Activated CD4-positive, alpha-beta T cell treated with anti-CD3 and anti-CD28 coated beads, Interleukin-2, amount 10 ng/mL, durations not matched to agents 24 days and 14 days (primary cell): ENCODE data around the gene RAB15. TPM values are rescaled to one million over a fixed set of nuclear protein-coding genes. Genes with fewer than 3 reads are reported as not detected.
A peak's percentile ranks its signal among the peaks of the same experiment; 100 is the strongest.

Source experiments
- DNase-seq: peaks from one replicate; pipeline ENCODE4 v3.0.0; 2022
- H3K27ac Mint-ChIP-seq: one replicate; pipeline ENCODE4 v1.8.0; 2022; ENCODE audit warnings: mild to moderate bottlenecking, mixed read lengths
- H3K27me3 Mint-ChIP-seq: one replicate; pipeline ENCODE4 v1.8.0; 2022; ENCODE audit warnings: mixed read lengths
- H3K36me3 Mint-ChIP-seq: one replicate; pipeline ENCODE4 v1.8.0; 2022; ENCODE audit warnings: low read depth, mild to moderate bottlenecking, mixed read lengths
- H3K4me1 Mint-ChIP-seq: one replicate; pipeline ENCODE4 v1.8.0; 2021; ENCODE audit warnings: mixed read lengths
- H3K4me3 Mint-ChIP-seq: one replicate; pipeline ENCODE4 v1.8.0; 2022; ENCODE audit warnings: mild to moderate bottlenecking, moderate library complexity, mixed read lengths
- H3K9me3 Mint-ChIP-seq: one replicate; pipeline ENCODE4 v1.8.0; 2021; ENCODE audit warnings: mixed read lengths
- intact Hi-C: fragments of 100-400 bp; cut with micrococcal nuclease; formaldehyde crosslinking; loops from one replicate; pipeline ENCODE4 v1.15.1; 2023
- total RNA-seq: library from RNA; stranded (reverse); gene quantifications from 2 replicates; pipeline ENCODE4 v1.2.3, GENCODE V29; 2022

Gene RAB15
- total RNA-seq, 1 donor from 2014 or later: 6.9 TPM

DNA sequence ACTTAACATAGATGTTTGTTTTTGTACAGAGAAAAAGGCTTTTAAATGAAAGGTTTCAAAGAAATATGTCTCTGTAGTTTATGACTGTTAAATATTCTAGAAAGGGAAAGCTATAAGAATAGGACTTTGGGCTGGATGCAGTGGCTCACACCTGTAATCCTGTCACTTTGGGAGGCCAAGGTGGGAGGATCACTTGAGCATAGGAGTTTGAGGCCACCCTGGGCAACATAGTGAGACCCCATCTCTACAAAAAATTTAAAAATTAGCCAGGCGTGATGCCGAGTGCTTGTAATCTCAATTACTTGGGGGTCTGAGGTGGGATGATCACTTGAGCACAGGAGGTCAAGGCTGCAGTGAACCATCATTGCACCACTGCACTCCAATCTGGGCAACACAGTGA, 41.0 kb downstream of the RAB15 start:
- no peaks in the 10 kb centered on the region for H3K9me3 Mint-ChIP-seq
- H3K27ac Mint-ChIP-seq: no peak overlapping the region
- DNase-seq: no peak
- no peaks in the 10 kb centered on the region for H3K27me3 Mint-ChIP-seq
- intact Hi-C loops: loop anchor here (5.0 kb wide), 1 partner anchor 41 kb away; the partner anchor contains the start of gene RAB15
- peaks cover 32% of the 10 kb centered on the region for H3K4me1 Mint-ChIP-seq
- no peak overlapping the region for H3K4me3 Mint-ChIP-seq
- peaks cover 50% of the 10 kb centered on the region for H3K36me3 Mint-ChIP-seq

GRCh38 chr14:64930085-64930843, 41.9 kb downstream of the RAB15 start:
- no peaks in the 10 kb centered on the region for H3K27me3 Mint-ChIP-seq
- intact Hi-C loops: loop anchor here (5.0 kb wide), 1 partner anchor 42 kb away; the partner anchor contains the start of gene RAB15
- H3K4me1 Mint-ChIP-seq: peaks cover 28% of the 10 kb centered on the region
- peaks cover 48% of the 10 kb centered on the region for H3K36me3 Mint-ChIP-seq
- H3K9me3 Mint-ChIP-seq: no peaks in the 10 kb centered on the region
- peak overlapping the region; percentile 44 for H3K4me3 Mint-ChIP-seq
- H3K27ac Mint-ChIP-seq: peak overlapping the region; percentile 67
- no peak for DNase-seq

- Mint-ChIP-seq H3K27me3 (no peaks in the 10 kb centered on the region), H3K4me3 (no peak overlapping the region), H3K27ac (no peak overlapping the region), H3K4me1 (peaks cover 24% of the 10 kb centered on the region), H3K36me3 (peaks cover 46% of the 10 kb centered on the region), H3K9me3 (no peaks in the 10 kb centered on the region)
- intact Hi-C loops: no loop called here
- DNase-seq: no peak
Measured at GRCh38 chr14:64929014-64929359, 43.1 kb downstream of the RAB15 start.

- H3K9me3 Mint-ChIP-seq: no peaks in the 10 kb centered on the region
- peak; percentile 75 for DNase-seq
- peaks cover 47% of the 10 kb centered on the region for H3K36me3 Mint-ChIP-seq
- no peak overlapping the region for H3K4me3 Mint-ChIP-seq
- intact Hi-C loops: loop anchor here (1.0 kb wide), 2 partner anchors 14 to 48 kb away; partner anchors contain the start of gene CHURC1
- no peak overlapping the region for H3K27ac Mint-ChIP-seq
- no peaks in the 10 kb centered on the region for H3K27me3 Mint-ChIP-seq
- peaks cover 28% of the 10 kb centered on the region for H3K4me1 Mint-ChIP-seq
Measured at GRCh38 chr14:64928239-64929013, 43.7 kb downstream of the RAB15 start.

- peaks cover 28% of the 10 kb centered on the region for H3K4me1 Mint-ChIP-seq
Measured at GRCh38 chr14:64927031-64927430, 45.1 kb downstream of the RAB15 start.

GRCh38 chr14:64926398-64926995, 45.6 kb downstream of the RAB15 start:
- H3K27me3 Mint-ChIP-seq: no peaks in the 10 kb centered on the region
- H3K4me1 Mint-ChIP-seq: peaks cover 32% of the 10 kb centered on the region
- intact Hi-C loops: no loop called here
- no peak for DNase-seq
- H3K9me3 Mint-ChIP-seq: no peaks in the 10 kb centered on the region
- peak overlapping the region; percentile 75 for H3K27ac Mint-ChIP-seq
- H3K36me3 Mint-ChIP-seq: peaks cover 37% of the 10 kb centered on the region
- peak overlapping the region; percentile 30 for H3K4me3 Mint-ChIP-seq

More at GRCh38 chr14:64927031-64927430, 45.1 kb downstream of the RAB15 start:
- Mint-ChIP-seq H3K36me3 (peaks cover 36% of the 10 kb centered on the region), H3K27ac (peak overlapping the region; percentile 43), H3K27me3 (no peaks in the 10 kb centered on the region), H3K4me3 (no peak overlapping the region), H3K9me3 (no peaks in the 10 kb centered on the region)
- intact Hi-C loops: no loop called here
- DNase-seq: no peak

GRCh38 chr14:64923015-64923414, 49.1 kb downstream of the RAB15 start:
- no peaks in the 10 kb centered on the region for H3K27me3 Mint-ChIP-seq
- DNase-seq: no peak
- H3K4me1 Mint-ChIP-seq: peaks cover 37% of the 10 kb centered on the region
- no peak overlapping the region for H3K4me3 Mint-ChIP-seq
- intact Hi-C loops: no loop called here
- no peaks in the 10 kb centered on the region for H3K9me3 Mint-ChIP-seq
- no peak overlapping the region for H3K27ac Mint-ChIP-seq
- peaks cover 45% of the 10 kb centered on the region for H3K36me3 Mint-ChIP-seq

DNA sequence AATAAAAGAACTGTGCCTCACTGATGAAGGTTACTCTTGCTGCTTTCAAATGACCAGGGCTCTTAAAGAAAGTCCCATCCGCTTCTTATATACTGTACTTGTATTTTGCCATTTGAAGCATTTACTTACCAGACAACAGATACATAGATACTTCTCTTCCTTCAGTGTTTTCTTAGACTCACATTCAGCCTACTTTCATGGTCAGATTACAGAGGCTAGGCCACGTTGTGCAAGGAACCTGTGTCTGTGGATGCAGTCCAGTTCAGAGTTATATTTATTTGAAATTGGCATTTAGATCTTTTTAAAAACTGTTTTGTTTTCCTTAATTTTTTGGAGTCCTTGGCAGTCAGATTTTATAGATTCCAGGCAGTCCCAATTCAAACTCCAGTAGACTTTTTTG, 51.7 kb downstream of the RAB15 start:
- Mint-ChIP-seq H3K27me3 (no peaks in the 10 kb centered on the region), H3K4me3 (no peak overlapping the region), H3K4me1 (peaks cover 42% of the 10 kb centered on the region), H3K27ac (no peak overlapping the region), H3K9me3 (no peaks in the 10 kb centered on the region), H3K36me3 (peaks cover 43% of the 10 kb centered on the region)
- intact Hi-C loops: no loop called here
- no peak for DNase-seq

DNA sequence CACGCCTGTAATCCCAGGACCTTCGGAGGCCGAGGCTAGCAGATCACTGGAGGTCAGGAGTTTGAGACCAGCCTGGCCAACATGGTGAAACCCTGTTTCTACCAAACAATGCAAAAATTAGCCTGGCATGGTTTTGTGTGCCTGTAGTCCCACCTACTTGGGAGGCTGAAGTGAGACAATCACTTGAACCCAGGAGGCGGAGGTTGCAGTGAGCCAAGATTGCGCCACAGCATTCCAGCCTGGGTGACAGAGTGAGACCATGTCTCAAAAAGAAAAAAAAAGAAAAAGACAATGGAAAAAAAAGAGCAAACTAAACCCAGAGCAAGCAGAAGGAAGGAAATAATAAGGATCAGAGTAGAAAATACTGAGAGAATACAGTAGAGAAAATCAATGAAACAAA, 52.5 kb downstream of the RAB15 start:
- no peaks in the 10 kb centered on the region for H3K27me3 Mint-ChIP-seq
- intact Hi-C loops: no loop called here
- H3K9me3 Mint-ChIP-seq: no peaks in the 10 kb centered on the region
- H3K4me3 Mint-ChIP-seq: no peak overlapping the region
- DNase-seq: no peak
- H3K27ac Mint-ChIP-seq: no peak overlapping the region
- H3K36me3 Mint-ChIP-seq: peaks cover 46% of the 10 kb centered on the region
- peaks cover 46% of the 10 kb centered on the region for H3K4me1 Mint-ChIP-seq

GRCh38 chr14:64919215-64919614, 52.9 kb downstream of the RAB15 start:
- no peak overlapping the region for H3K4me3 Mint-ChIP-seq
- no peaks in the 10 kb centered on the region for H3K9me3 Mint-ChIP-seq
- no peak for DNase-seq
- no peak overlapping the region for H3K27ac Mint-ChIP-seq
- peaks cover 44% of the 10 kb centered on the region for H3K4me1 Mint-ChIP-seq
- peaks cover 43% of the 10 kb centered on the region for H3K36me3 Mint-ChIP-seq
- H3K27me3 Mint-ChIP-seq: no peaks in the 10 kb centered on the region
- intact Hi-C loops: no loop called here

DNA sequence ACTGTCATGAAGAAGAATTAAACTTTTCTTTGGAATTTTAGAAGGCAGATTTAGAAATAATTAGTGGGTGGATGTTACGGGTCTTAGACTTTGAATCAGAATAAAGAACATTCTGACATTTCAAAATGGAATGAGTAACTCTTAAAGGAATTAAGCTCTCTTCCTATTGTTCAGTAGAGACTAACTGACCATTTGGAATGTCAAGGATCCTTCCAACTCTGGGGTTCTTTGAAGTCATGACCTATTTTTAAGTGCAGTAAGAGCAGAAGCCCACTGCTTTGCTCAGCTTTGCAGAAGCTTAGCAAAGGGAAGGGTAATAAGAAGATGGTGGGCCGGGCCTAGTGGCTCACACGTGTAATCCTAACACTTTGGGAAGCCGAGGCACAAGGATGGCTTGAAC, 53.9 kb downstream of the RAB15 start:
- peaks cover 44% of the 10 kb centered on the region for H3K4me1 Mint-ChIP-seq
- no peak overlapping the region for H3K4me3 Mint-ChIP-seq
- no peaks in the 10 kb centered on the region for H3K27me3 Mint-ChIP-seq
- DNase-seq: peak; percentile 40
- peaks cover 38% of the 10 kb centered on the region for H3K36me3 Mint-ChIP-seq
- no peak overlapping the region for H3K27ac Mint-ChIP-seq
- intact Hi-C loops: no loop called here
- H3K9me3 Mint-ChIP-seq: no peaks in the 10 kb centered on the region

- Mint-ChIP-seq H3K4me3 (peak overlapping the region; percentile 85), H3K4me1 (peaks cover 43% of the 10 kb centered on the region), H3K27me3 (peaks cover 7% of the 10 kb centered on the region), H3K27ac (no peak overlapping the region), H3K9me3 (no peaks in the 10 kb centered on the region), H3K36me3 (peaks cover 31% of the 10 kb centered on the region)
- intact Hi-C loops: no loop called here
- DNase-seq: no peak
Measured at GRCh38 chr14:64915797-64916196, 56.3 kb downstream of the RAB15 start.

DNA sequence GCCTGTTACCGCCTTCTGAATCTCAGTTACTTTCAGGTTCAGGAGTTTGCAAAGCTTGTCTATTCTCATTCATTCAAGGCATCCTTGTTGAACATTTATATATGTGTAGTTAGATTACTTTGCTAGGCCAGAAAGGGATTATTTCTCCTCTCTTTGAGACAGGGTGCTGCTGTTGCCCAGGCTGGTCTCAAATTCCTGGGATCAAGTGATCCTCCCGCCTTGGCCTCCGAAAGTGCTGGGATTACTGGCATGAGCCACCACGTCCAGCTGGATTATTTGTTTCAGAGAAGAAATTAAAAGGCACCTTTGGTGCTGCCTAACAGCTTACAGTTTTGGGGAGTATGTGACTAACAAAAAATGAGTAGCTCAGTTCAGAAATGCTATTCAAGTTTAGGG, 57.1 kb downstream of the RAB15 start:
- Mint-ChIP-seq H3K4me1 (peaks cover 45% of the 10 kb centered on the region), H3K27ac (peak overlapping the region; percentile 95), H3K4me3 (peak overlapping the region; percentile 85), H3K36me3 (peaks cover 25% of the 10 kb centered on the region), H3K27me3 (peaks cover 9% of the 10 kb centered on the region), H3K9me3 (no peaks in the 10 kb centered on the region)
- intact Hi-C loops: no loop called here
- no peak for DNase-seq
